GM19397 (cell line): ENCODE data around the gene PPFIBP2.

ENCODE experiments used
- ATAC-seq: cut with Tn5 transposase; IDR thresholded peaks from one replicate; pipeline ENCODE4 v1.9.1; 2021; ENCODE audit warnings: mild to moderate bottlenecking, moderate library complexity; ENCODE audit not compliant: unreplicated experiment

Gene PPFIBP2

GRCh38 chr11:7621090-7621489, 107.3 kb downstream of the PPFIBP2 start:
- no peak for ATAC-seq

GRCh38 chr11:7621554-7621953, 107.8 kb downstream of the PPFIBP2 start:
- ATAC-seq = no peak

DNA sequence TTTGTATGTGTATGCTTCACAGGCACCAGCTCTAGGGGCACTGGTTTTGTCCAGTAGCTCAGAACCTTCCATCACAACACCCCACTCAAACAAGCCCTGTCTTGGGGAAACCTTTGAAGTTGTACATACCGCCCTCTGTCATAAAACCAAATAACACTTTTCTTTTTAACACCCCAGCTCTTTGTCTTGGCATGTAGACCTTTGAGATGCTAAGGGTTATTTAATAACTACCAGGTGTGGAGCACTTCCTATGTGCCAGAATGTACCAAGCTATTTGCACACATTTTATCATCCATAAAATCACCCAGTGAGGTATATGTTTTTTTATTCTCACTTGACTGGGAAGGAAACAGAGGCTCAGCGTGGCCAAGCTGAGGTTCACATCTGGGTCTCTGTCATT, 108.9 kb downstream of the PPFIBP2 start:
- ATAC-seq = no peak

DNA sequence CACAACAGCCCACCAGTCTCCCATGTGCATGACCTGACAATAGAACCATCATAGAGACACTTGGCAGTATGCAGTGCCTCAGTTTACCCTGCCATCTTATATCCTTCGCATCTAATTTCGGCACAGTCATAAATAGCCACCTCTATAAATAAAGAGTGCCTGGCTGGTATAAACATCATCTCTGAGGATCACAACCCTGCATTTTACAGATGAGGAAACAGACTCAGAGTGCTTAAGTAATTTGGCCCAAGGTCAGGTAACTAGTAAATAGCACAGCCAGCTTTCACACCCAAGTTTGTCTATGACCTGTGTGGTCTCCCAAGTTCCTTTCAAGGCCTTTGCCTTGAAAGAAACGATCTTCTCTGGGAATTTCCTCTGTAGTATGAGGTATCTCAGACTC, 114.9 kb downstream of the PPFIBP2 start:
- ATAC-seq = no peak

DNA sequence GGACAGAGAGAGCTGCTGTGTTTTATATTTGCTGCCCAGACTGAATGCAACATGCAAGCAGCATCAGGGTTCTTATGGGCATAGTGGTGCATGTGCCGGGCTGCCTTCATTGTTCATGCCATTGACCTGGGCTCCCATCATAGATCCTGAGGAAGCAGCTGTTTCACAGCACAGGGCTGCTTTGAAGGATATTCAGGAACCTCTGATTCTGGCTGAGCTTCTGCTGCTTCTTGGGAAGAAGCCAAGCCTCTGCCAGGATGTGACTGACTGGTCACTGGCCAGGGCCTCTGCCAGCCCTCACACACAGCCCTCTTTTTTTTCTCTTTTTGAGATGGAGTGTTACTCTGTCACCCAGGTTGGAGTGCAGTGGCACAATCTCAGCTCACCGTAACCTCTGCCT, 116.2 kb downstream of the PPFIBP2 start:
- ATAC-seq = no peak

- no peak for ATAC-seq
These were observed 118.4 kb downstream of the PPFIBP2 start for GRCh38 chr11:7632211-7632610.

GRCh38 chr11:7635137-7635536, 121.3 kb downstream of the PPFIBP2 start:
- ATAC-seq = no peak

DNA sequence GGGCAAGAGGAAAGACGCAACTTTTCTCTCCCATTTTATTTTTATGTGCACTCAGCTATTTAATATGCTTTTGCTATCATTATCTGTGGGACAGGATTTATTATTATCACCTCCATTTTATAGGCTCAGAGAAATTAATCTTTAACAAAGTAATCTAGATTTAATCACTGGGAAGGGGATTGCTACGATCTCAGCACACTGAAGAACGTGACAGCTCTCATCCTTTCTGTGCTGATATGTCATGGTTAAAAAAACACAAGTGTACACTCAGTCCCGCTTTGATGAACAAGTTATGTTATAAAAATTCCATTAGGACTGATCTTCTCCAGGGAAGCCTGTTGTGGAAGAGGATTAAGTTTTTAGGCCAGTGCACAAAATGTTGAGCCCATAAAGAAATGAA, 121.9 kb downstream of the PPFIBP2 start:
- no peak for ATAC-seq

GRCh38 chr11:7636350-7636749, 122.6 kb downstream of the PPFIBP2 start:
- no peak for ATAC-seq

- no peak for ATAC-seq
These were observed 123.8 kb downstream of the PPFIBP2 start for GRCh38 chr11:7637447-7638157.

- peak; percentile 78 for ATAC-seq
These were observed 125.2 kb downstream of the PPFIBP2 start for GRCh38 chr11:7638710-7639642.

GRCh38 chr11:7639643-7640025, 125.8 kb downstream of the PPFIBP2 start:
- no peak for ATAC-seq

DNA sequence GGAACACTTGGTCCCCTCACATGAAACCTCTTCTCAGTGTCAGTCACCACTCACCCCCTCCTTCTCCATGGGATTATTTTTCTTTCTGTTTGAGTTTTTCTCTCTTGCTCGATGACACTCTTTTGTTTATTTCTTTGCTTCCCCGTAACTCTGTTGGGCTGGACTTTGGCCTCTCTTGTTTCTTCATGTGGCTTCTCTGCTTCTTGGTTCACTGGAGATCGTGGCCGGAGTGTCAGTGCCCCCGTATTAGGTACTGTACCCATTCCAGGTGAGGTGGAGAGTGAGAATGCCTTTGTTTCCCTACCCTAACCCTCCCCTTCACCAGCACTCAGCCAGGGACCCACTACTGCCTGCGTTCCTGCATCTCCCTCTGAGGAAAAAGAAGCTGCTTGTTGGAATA, 127.0 kb downstream of the PPFIBP2 start:
- ATAC-seq = no peak

- ATAC-seq = no peak
These were observed 128.9 kb downstream of the PPFIBP2 start for GRCh38 chr11:7642747-7643146.

GRCh38 chr11:7643314-7643713, 129.5 kb downstream of the PPFIBP2 start:
- no peak for ATAC-seq

DNA sequence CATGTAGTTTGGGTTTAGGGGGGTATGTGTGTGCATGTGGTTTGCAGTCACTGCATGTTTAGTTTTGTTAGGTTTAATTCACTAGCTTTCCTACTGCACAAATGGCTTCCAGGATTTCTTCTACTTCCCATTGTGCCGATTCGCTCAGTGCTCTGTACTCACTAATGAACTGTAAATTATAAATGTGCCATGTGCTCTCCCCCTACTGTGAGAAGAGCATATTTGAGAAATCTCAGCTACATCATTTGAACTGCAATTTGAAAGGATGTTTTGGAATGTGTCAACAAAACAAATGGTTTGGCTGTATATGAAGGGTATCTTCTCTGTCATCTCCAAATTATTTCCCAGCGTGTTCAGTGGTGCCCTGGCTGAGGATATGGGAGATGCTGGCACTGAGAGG, 131.4 kb downstream of the PPFIBP2 start:
- no peak for ATAC-seq

DNA sequence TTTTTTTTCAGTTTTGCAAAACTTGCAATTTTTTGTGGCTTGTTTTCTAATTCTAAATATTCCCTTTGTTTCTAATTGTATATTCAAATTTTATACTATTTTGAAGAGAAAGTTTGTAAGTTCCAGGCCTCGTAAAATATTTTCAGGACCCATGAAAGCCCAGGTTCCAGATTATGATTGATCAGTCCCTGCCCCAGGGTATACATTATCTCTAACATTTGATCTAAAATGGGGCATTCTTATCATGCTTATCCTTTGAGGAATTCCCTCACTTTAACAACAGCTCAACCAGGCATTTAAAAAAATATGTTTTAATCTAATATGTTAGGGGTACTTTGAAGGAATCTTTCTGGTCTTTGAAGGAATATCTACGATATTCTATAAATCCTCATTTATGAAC, 133.1 kb downstream of the PPFIBP2 start:
- ATAC-seq = no peak

DNA sequence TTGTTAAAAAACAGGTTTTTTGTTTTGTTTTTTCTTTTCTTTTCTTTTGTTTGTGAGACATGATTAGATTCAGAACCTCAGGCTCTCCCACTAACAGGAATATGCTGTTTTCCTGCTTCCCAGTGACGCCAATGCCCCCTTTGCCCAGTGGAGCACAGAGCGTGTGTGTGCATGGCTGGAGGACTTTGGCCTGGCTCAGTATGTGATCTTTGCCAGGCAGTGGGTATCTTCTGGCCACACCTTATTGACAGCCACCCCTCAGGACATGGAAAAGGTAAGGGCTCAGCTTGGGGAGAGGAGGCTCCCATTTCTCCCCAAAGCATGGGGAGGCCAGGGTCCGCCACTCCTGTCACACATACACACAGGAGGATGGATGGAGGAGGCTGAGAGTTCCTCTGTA, 134.5 kb downstream of the PPFIBP2 start:
- no peak for ATAC-seq

- no peak for ATAC-seq
These were observed 137.3 kb downstream of the PPFIBP2 start for GRCh38 chr11:7651140-7651551.

DNA sequence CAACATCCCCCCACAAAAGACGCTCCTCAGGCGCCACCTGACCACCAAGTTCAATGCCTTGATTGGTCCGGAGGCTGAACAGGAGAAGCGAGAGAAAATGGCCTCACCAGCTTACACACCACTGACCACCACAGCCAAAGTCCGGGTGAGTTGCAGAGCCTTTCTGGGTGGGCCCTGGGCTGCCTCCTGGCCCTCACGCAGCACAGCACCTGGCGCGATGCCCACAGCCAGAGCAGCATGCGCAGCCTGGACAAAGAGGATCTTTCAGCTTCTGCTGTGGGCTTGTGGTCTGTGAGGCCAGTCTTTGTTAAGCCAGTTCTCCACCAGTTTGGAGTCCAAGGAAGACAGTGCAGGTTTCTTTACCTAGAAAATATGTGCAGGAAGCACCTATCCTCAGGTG, 137.9 kb downstream of the PPFIBP2 start:
- no peak for ATAC-seq

- ATAC-seq = no peak
These were observed 140.5 kb downstream of the PPFIBP2 start for GRCh38 chr11:7654195-7654705.
